Measurements from ENCODE around the gene FCRL5.

Gene FCRL5

DNA sequence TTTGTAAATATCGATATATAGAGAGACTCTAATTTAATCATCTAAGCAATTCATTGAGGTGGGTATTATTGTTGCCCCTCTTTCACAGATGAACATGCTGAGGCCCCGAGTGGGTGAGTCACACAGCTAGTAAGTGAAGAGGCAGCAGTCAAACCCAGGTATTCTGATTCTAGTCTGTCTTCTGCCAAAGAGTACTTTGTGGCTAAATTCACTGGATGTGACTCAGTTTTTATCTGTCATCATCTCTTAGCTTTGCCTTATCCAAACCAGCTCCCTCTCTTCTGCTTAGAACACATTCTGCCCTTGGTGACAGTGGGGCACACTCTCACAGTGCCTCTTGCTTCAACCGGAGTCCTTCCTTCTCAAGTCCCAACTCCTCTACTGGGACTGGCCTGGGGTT, 11.5 kb downstream of the FCRL5 start:
- TF ChIP-seq EZH2 (IDR thresholded peaks at IDR 0.05) (no peak), POLR2AphosphoS5 (IDR thresholded peaks at IDR 0.05; ENCODE audit: borderline replicate concordance, low read depth, low read length) (no peak), FOXP2 (optimal IDR thresholded peaks at IDR 0.05; ENCODE audit: control extremely low read depth, extremely low read length, insufficient read depth) (no peak)
- Histone ChIP-seq H3K4me3 (no peak overlapping the region), H3K9ac (ENCODE audit: insufficient read length) (no peak overlapping the region), H3K9me3 (ENCODE audit: low read depth, low read length) (no peaks in the 10 kb centered on the region), H3K36me3 (ENCODE audit: insufficient read depth, low read length) (no peaks in the 10 kb centered on the region), H3K27ac (no peak overlapping the region)
- DNase-seq (ENCODE audit: low read depth, low spot score), result no peak

- Histone ChIP-seq H3K4me3 (no peak overlapping the region), H3K9ac (ENCODE audit: insufficient read length) (no peak overlapping the region), H3K27ac (no peak overlapping the region), H3K36me3 (ENCODE audit: insufficient read depth, low read length) (no peaks in the 10 kb centered on the region), H3K9me3 (ENCODE audit: low read depth, low read length) (no peaks in the 10 kb centered on the region)
- no peak for DNase-seq (ENCODE audit: low read depth, low spot score)
- no peak for TF ChIP-seq FOXP2 (optimal IDR thresholded peaks at IDR 0.05; ENCODE audit: control extremely low read depth, extremely low read length, insufficient read depth)
- TF ChIP-seq EZH2 (IDR thresholded peaks at IDR 0.05), result no peak
- no peak for TF ChIP-seq POLR2AphosphoS5 (IDR thresholded peaks at IDR 0.05; ENCODE audit: borderline replicate concordance, low read depth, low read length)
Observed at GRCh38 chr1:157540160-157540748, 12.1 kb downstream of the FCRL5 start.

- Histone ChIP-seq H3K4me3 (no peak overlapping the region), H3K27ac (no peak overlapping the region), H3K9me3 (ENCODE audit: low read depth, low read length) (no peaks in the 10 kb centered on the region), H3K9ac (ENCODE audit: insufficient read length) (no peak overlapping the region), H3K36me3 (ENCODE audit: insufficient read depth, low read length) (no peaks in the 10 kb centered on the region)
- TF ChIP-seq EZH2 (IDR thresholded peaks at IDR 0.05) (no peak), FOXP2 (optimal IDR thresholded peaks at IDR 0.05; ENCODE audit: control extremely low read depth, extremely low read length, insufficient read depth) (no peak), POLR2AphosphoS5 (IDR thresholded peaks at IDR 0.05; ENCODE audit: borderline replicate concordance, low read depth, low read length) (no peak)
- no peak for DNase-seq (ENCODE audit: low read depth, low spot score)
Observed at GRCh38 chr1:157539568-157539967, 12.7 kb downstream of the FCRL5 start.

- Histone ChIP-seq H3K36me3 (ENCODE audit: insufficient read depth, low read length) (no peaks in the 10 kb centered on the region), H3K4me3 (no peak overlapping the region), H3K9me3 (ENCODE audit: low read depth, low read length) (no peaks in the 10 kb centered on the region), H3K27ac (no peak overlapping the region), H3K9ac (ENCODE audit: insufficient read length) (no peak overlapping the region)
- TF ChIP-seq EZH2 (IDR thresholded peaks at IDR 0.05), result no peak
- no peak for TF ChIP-seq FOXP2 (optimal IDR thresholded peaks at IDR 0.05; ENCODE audit: control extremely low read depth, extremely low read length, insufficient read depth)
- no peak for TF ChIP-seq POLR2AphosphoS5 (IDR thresholded peaks at IDR 0.05; ENCODE audit: borderline replicate concordance, low read depth, low read length)
- DNase-seq (ENCODE audit: low read depth, low spot score), result no peak
Observed at GRCh38 chr1:157532569-157532968, 19.7 kb downstream of the FCRL5 start.

DNA sequence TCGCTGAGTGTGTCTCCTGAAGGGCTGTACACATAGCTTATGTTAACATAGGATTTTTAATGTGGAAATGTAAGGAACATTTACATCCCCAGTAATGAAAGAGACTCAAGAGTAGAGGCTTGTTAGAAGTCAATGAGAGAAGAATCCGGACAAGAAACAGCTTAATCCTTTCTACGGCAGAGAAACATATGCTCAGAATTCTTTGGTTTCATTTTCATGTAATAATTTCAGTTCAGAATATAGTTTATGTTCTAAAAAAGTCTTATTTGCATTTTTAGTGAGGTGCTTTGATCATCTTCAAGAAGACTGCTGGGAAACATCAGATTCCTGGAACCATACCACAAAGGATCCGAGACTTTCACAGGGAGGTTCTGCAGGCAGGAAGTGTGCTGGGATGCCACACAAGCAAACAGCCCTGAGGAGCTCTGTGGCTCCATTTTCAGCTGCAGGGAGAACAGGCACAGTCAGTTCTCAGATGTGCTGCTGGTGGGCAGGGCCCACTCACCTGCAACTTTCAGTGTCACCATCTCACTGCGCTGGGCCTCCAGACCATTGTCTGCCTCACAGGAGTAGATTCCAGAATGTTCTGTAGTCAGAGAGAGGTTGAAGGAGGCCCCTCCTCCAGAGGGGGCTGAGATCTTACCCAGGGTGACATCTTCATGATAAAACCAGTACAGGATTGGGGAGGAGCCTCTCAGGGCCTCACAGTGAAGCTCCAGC, 28.4 kb downstream of the FCRL5 start:
- no peak overlapping the region for H3K4me3 ChIP-seq
- no peak overlapping the region for H3K9ac ChIP-seq (ENCODE audit: insufficient read length)
- no peak overlapping the region for H3K27ac ChIP-seq
- no peaks in the 10 kb centered on the region for H3K36me3 ChIP-seq (ENCODE audit: insufficient read depth, low read length)
- DNase-seq (ENCODE audit: low read depth, low spot score), result no peak
- no peaks in the 10 kb centered on the region for H3K9me3 ChIP-seq (ENCODE audit: low read depth, low read length)
- no peak for TF ChIP-seq FOXP2 (optimal IDR thresholded peaks at IDR 0.05; ENCODE audit: control extremely low read depth, extremely low read length, insufficient read depth)
- no peak for TF ChIP-seq EZH2 (IDR thresholded peaks at IDR 0.05)
- TF ChIP-seq POLR2AphosphoS5 (IDR thresholded peaks at IDR 0.05; ENCODE audit: borderline replicate concordance, low read depth, low read length), result no peak

GRCh38 chr1:157521056-157521455, 31.3 kb downstream of the FCRL5 start:
- no peak overlapping the region for H3K27ac ChIP-seq
- H3K36me3 ChIP-seq (ENCODE audit: insufficient read depth, low read length), result no peaks in the 10 kb centered on the region
- TF ChIP-seq FOXP2 (optimal IDR thresholded peaks at IDR 0.05; ENCODE audit: control extremely low read depth, extremely low read length, insufficient read depth) (no peak), EZH2 (IDR thresholded peaks at IDR 0.05) (no peak), POLR2AphosphoS5 (IDR thresholded peaks at IDR 0.05; ENCODE audit: borderline replicate concordance, low read depth, low read length) (no peak)
- no peak overlapping the region for H3K4me3 ChIP-seq
- DNase-seq (ENCODE audit: low read depth, low spot score), result no peak
- H3K9me3 ChIP-seq (ENCODE audit: low read depth, low read length), result no peaks in the 10 kb centered on the region
- no peak overlapping the region for H3K9ac ChIP-seq (ENCODE audit: insufficient read length)

- H3K4me3 ChIP-seq, result no peak overlapping the region
- no peaks in the 10 kb centered on the region for H3K36me3 ChIP-seq (ENCODE audit: insufficient read depth, low read length)
- no peaks in the 10 kb centered on the region for H3K9me3 ChIP-seq (ENCODE audit: low read depth, low read length)
- no peak for DNase-seq (ENCODE audit: low read depth, low spot score)
- TF ChIP-seq FOXP2 (optimal IDR thresholded peaks at IDR 0.05; ENCODE audit: control extremely low read depth, extremely low read length, insufficient read depth), result no peak
- no peak for TF ChIP-seq POLR2AphosphoS5 (IDR thresholded peaks at IDR 0.05; ENCODE audit: borderline replicate concordance, low read depth, low read length)
- no peak for TF ChIP-seq EZH2 (IDR thresholded peaks at IDR 0.05)
- no peak overlapping the region for H3K9ac ChIP-seq (ENCODE audit: insufficient read length)
- H3K27ac ChIP-seq, result no peak overlapping the region
Observed at GRCh38 chr1:157520386-157520935, 31.9 kb downstream of the FCRL5 start.

GRCh38 chr1:157519451-157519850, 32.9 kb downstream of the FCRL5 start:
- Histone ChIP-seq H3K36me3 (ENCODE audit: insufficient read depth, low read length) (no peaks in the 10 kb centered on the region), H3K27ac (no peak overlapping the region), H3K9ac (ENCODE audit: insufficient read length) (no peak overlapping the region), H3K9me3 (ENCODE audit: low read depth, low read length) (no peaks in the 10 kb centered on the region), H3K4me3 (no peak overlapping the region)
- no peak for DNase-seq (ENCODE audit: low read depth, low spot score)
- TF ChIP-seq POLR2AphosphoS5 (IDR thresholded peaks at IDR 0.05; ENCODE audit: borderline replicate concordance, low read depth, low read length) (no peak), EZH2 (IDR thresholded peaks at IDR 0.05) (no peak), FOXP2 (optimal IDR thresholded peaks at IDR 0.05; ENCODE audit: control extremely low read depth, extremely low read length, insufficient read depth) (no peak)

All from SK-N-MC (cell line).